Left ventricle myocardium inferior (tissue), 1 donor: ENCODE measurements around the gene MAGI2. TPM values are rescaled to one million over a fixed set of nuclear protein-coding genes. Genes with fewer than 3 reads are reported as not detected.

Experiments used
- DNase-seq: peaks from one replicate; pipeline ENCODE4 v3.0.0-alpha.2; 2020
- H3K27ac ChIP-seq: fragments of 200-600 bp; replicated peaks from 2 replicates; pipeline ENCODE4 v1.8.0; 2021
- H3K27me3 ChIP-seq: fragments of 200-600 bp; 2 replicates; pipeline ENCODE4 v1.8.0; 2021; ENCODE audit warnings: low read depth
- H3K36me3 ChIP-seq: fragments of 200-600 bp; 2 replicates; pipeline ENCODE4 v1.8.0; 2021
- H3K4me1 ChIP-seq: fragments of 200-600 bp; 2 replicates; pipeline ENCODE4 v1.8.0; 2021
- H3K4me3 ChIP-seq: fragments of 200-600 bp; 2 replicates; pipeline ENCODE4 v1.8.0; 2021; ENCODE audit warnings: mild to moderate bottlenecking, moderate library complexity
- H3K9me3 ChIP-seq: fragments of 200-600 bp; replicated peaks from 2 replicates; pipeline ENCODE4 v1.8.0; 2021
- intact Hi-C: fragments of 100-400 bp; cut with micrococcal nuclease; formaldehyde crosslinking; loops from one replicate; pipeline ENCODE4 v1.11.0; 2022
- total RNA-seq: library from RNA; stranded (reverse); fragmentation: NEBNext Ultra II Directional; extraction: Animal tissue kit (Norgen Biotek cat#: 25700); gene quantifications from one replicate; pipeline ENCODE4 v1.2.1, GENCODE V29; 2021
- TF ChIP-seq, protein P1 (sequence below): fragments of 200-600 bp; IDR thresholded peaks from 2 replicates; pipeline ENCODE4 v1.8.0; 2021; ENCODE audit warnings: antibody characterized with exemption, mild to moderate bottlenecking, borderline replicate concordance
- donor health status: DM: no; HTN: yes; CAD: no; lungs with severe emphysema.

MAGI2 gene
- total RNA-seq, 1 donor from 2014 or later: 4.5 TPM

DNA sequence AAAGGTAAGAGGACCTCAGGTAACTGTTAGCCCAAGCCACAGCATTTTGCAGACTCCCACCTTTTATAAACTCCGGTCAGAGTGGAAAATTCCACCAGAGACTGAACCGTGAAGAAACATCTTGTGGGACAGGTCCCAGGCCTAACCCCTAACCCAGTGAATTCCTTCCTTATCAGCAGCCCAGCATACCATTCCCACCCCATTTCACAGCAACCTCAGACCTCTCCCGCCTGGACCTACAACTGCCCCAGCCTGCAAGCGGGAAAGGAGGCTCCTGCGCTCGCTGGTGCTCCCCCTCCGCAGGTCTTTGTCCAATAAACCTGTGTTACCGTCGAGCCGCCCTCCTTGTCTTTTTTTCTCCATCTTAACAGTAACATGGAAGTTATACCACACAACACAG, 736.6 kb downstream of the MAGI2 start:
- Histone ChIP-seq H3K4me1 (peaks cover 24% of the 10 kb centered on the region), H3K27me3 (no peaks in the 10 kb centered on the region), H3K4me3 (no peak overlapping the region), H3K27ac (no peak overlapping the region), H3K36me3 (no peaks in the 10 kb centered on the region), H3K9me3 (no peaks in the 10 kb centered on the region)
- TF ChIP-seq, protein P1, sequence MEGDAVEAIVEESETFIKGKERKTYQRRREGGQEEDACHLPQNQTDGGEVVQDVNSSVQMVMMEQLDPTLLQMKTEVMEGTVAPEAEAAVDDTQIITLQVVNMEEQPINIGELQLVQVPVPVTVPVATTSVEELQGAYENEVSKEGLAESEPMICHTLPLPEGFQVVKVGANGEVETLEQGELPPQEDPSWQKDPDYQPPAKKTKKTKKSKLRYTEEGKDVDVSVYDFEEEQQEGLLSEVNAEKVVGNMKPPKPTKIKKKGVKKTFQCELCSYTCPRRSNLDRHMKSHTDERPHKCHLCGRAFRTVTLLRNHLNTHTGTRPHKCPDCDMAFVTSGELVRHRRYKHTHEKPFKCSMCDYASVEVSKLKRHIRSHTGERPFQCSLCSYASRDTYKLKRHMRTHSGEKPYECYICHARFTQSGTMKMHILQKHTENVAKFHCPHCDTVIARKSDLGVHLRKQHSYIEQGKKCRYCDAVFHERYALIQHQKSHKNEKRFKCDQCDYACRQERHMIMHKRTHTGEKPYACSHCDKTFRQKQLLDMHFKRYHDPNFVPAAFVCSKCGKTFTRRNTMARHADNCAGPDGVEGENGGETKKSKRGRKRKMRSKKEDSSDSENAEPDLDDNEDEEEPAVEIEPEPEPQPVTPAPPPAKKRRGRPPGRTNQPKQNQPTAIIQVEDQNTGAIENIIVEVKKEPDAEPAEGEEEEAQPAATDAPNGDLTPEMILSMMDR: no peak
- intact Hi-C loops: no loop called here
- no peak for DNase-seq

DNA sequence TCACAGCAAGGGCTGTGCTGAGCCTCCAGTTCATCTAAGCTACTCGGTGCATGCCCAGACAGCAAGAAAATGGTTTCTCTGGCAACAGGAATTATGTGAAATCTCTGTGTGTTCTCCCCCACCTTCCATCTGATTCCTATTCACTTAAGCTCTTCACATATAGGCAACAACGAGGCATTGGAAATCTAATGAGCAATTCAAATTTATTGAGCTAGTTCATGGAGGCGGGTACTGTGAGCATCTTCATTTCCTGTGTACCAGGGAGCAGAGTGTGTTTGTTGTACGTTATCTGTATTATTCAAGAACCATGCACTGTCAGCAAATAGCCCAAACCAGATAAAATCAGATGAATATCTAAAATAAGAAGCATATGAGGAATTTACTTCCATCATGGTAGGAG, 739.1 kb downstream of the MAGI2 start:
- Histone ChIP-seq H3K27ac (no peak overlapping the region), H3K4me1 (peaks cover 10% of the 10 kb centered on the region), H3K9me3 (no peaks in the 10 kb centered on the region), H3K4me3 (no peak overlapping the region), H3K27me3 (no peaks in the 10 kb centered on the region), H3K36me3 (no peaks in the 10 kb centered on the region)
- intact Hi-C loops: no loop called here
- TF ChIP-seq, protein P1: no peak
- DNase-seq: no peak

DNA sequence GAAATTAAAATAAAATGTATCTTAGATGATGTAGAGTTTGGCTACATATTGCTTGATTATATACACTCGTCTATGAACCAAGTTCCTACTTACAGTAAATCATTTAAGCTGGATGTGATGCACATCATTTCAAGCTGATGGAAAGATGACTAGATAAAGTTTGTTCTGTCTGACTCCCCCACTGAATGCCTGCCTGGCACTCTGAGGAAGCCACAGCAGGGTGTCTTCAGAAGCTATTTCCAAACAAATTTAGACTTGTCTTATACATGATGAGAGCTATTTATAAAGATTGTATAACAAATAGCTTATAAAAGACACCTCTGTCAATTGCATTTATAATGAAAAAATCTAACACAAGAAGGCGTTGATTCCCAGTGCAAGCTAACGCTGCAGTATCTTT, 741.4 kb downstream of the MAGI2 start:
- TF ChIP-seq, protein P1: no peak
- no peaks in the 10 kb centered on the region for H3K27me3 ChIP-seq
- no peak overlapping the region for H3K27ac ChIP-seq
- H3K4me3 ChIP-seq: no peak overlapping the region
- no peak for DNase-seq
- intact Hi-C loops: no loop called here
- no peaks in the 10 kb centered on the region for H3K36me3 ChIP-seq
- H3K4me1 ChIP-seq: no peaks in the 10 kb centered on the region
- no peaks in the 10 kb centered on the region for H3K9me3 ChIP-seq

DNA sequence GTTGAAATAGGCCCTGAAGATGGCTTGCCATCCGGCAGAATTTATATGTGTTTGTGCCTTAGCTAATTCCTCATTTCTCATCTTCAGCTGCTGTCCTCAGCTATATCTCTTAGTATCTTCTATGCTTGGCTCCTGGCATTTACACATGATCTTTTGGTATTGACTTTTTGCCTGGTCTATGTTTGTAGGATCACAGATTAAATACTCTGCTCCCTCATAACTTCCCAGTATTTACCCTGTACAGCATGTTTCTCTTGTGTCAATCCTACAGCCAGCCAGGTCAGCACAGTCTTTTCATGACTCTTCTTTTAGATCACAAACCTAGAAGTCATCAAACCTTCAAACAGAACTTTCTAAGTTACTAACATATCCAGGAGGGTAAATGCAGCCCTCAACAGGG, 743.8 kb downstream of the MAGI2 start:
- DNase-seq: no peak
- TF ChIP-seq, protein P1: no peak
- H3K36me3 ChIP-seq: no peaks in the 10 kb centered on the region
- no peaks in the 10 kb centered on the region for H3K4me1 ChIP-seq
- no peak overlapping the region for H3K27ac ChIP-seq
- H3K27me3 ChIP-seq: no peaks in the 10 kb centered on the region
- intact Hi-C loops: no loop called here
- no peak overlapping the region for H3K4me3 ChIP-seq
- H3K9me3 ChIP-seq: no peaks in the 10 kb centered on the region

DNA sequence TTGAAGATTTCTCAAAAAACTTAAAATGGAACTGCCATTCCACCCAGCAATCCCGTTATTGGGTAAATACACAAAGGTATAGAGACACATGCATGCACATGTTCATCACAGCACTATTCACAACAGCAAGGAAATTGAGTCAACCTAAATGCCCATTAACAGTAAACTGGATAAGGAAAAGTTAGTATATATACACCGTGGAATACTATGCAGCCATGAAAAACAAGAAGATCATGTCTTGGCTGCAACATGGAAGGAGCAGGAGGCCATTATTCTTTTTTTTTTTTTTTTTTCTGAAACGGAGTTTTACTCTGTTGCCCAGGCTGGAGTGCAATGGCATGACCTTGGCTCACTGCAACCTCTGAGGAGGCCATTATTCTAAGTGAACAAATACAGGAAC, 749.0 kb downstream of the MAGI2 start:
- Histone ChIP-seq H3K36me3 (no peaks in the 10 kb centered on the region), H3K4me3 (no peak overlapping the region), H3K27me3 (no peaks in the 10 kb centered on the region), H3K4me1 (no peaks in the 10 kb centered on the region), H3K27ac (no peak overlapping the region), H3K9me3 (no peaks in the 10 kb centered on the region)
- TF ChIP-seq, protein P1: no peak
- DNase-seq: no peak
- intact Hi-C loops: no loop called here

DNA sequence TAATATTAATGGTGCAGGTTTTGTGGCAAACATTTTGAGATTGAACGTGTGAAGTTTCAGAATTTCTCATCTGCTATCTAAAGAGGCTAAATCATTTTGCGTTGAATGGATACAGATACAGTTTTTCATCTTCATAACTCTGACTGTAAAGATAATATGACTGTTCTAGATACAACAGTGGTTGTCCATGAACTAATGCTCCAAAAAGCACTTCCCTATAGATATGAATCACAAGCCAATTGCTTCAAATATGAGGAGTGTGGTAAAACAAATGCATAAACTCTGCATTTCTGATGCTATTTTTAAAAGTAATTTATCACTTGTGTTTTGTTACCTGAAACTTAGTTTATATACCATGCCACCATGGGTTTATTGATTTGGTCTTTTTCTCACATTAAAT, 750.1 kb downstream of the MAGI2 start:
- DNase-seq: no peak
- Histone ChIP-seq H3K27ac (no peak overlapping the region), H3K9me3 (no peaks in the 10 kb centered on the region), H3K36me3 (no peaks in the 10 kb centered on the region), H3K4me1 (no peaks in the 10 kb centered on the region), H3K4me3 (no peak overlapping the region), H3K27me3 (no peaks in the 10 kb centered on the region)
- intact Hi-C loops: no loop called here
- TF ChIP-seq, protein P1: no peak
